Measurements from ENCODE around the gene PDZRN3.

Gene PDZRN3

GRCh38 chr3:73492186-73492585 lies 132.6 kb downstream of the PDZRN3 start:
- no peak overlapping the region for H3K27ac ChIP-seq
- TF ChIP-seq CTCF (conservative IDR thresholded peaks at IDR 0.05), result no peak

- H3K27ac ChIP-seq, result no peak overlapping the region
- no peak for TF ChIP-seq CTCF (conservative IDR thresholded peaks at IDR 0.05)
Measured at GRCh38 chr3:73491287-73491662, 133.5 kb downstream of the PDZRN3 start.

GRCh38 chr3:73490453-73491286 lies 134.1 kb downstream of the PDZRN3 start:
- H3K27ac ChIP-seq, result no peak overlapping the region
- no peak for TF ChIP-seq CTCF (conservative IDR thresholded peaks at IDR 0.05)

GRCh38 chr3:73485877-73486330 lies 138.8 kb downstream of the PDZRN3 start:
- no peak for TF ChIP-seq CTCF (conservative IDR thresholded peaks at IDR 0.05)
- H3K27ac ChIP-seq, result peak overlapping the region; percentile 5; the same call in 1 of the 2 replicates

GRCh38 chr3:73484656-73485248 lies 140.0 kb downstream of the PDZRN3 start:
- no peak for TF ChIP-seq CTCF (conservative IDR thresholded peaks at IDR 0.05)
- no peak overlapping the region for H3K27ac ChIP-seq

GRCh38 chr3:73481888-73482287 lies 142.9 kb downstream of the PDZRN3 start:
- TF ChIP-seq CTCF (conservative IDR thresholded peaks at IDR 0.05), result no peak
- H3K27ac ChIP-seq, result no peak overlapping the region

GRCh38 chr3:73480187-73480672 lies 144.5 kb downstream of the PDZRN3 start:
- no peak overlapping the region for H3K27ac ChIP-seq
- no peak for TF ChIP-seq CTCF (conservative IDR thresholded peaks at IDR 0.05)

All from VCaP (cell line).